ENCODE measurements around the gene STX5.
"Not testable (repeated sequence)": the region's sequence is repeated elsewhere in the genome, so short reads cannot be mapped to it uniquely, and the experiment has no call there.

Gene STX5

DNA sequence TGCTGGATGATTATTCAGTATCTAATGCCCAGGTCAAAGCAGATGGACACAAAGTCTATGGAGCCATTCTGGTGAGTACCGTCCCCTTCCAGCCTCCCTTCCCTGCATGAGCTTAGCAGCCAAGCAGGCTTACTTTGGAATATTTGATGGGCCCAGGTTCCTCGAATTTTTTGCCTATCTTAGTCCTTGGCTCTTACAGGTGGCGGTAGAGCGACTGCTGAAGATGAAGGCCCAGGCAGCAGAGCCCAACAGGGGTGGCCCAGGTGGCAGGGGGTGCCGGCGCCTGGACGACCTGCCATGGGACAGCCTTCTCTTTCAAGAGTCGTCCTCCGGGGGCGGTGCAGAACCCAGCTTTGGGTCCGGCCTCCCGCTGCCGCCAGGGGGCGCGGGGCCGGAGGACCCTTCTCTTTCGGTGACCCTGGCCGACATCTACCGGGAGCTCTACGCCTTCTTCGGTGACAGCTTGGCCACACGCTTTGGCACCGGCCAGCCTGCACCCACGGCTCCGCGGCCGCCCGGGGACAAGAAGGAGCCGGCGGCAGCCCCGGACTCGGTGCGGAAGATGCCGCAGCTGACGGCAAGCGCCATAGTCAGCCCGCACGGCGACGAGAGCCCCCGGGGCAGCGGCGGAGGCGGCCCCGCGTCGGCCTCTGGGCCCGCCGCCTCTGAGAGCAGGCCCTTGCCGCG is 45.4 kb downstream of the STX5 start:
- peak; percentile 73 to 79 (median 77) for DNase-seq (ENCODE audit: low read depth in 2 of 3, low spot score in 1 of 3)

- no peak for DNase-seq (ENCODE audit: low read depth in 2 of 3, low spot score in 1 of 3)
These were observed 49.1 kb downstream of the STX5 start for GRCh38 chr11:62782753-62783152.

DNA sequence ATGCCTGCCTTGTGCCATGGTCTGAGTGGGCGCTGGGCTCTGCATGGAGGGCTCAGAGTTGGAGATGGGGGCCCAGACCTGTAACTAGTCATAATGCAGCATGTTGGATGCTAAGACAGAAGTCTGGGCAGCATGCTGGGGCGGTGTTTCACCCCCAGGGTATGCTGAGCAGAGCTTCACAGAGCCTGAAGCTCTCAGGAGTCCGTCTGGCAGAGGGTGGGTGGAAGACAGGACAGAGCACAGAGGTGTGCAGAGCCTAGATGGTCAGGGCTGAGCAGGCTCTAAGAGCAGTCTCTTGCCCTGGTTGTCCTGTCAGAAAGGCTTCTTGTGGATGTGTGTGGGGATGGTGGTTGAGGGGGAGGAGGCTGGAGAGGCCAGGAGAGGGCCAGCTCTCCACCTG is 53.4 kb downstream of the STX5 start:
- DNase-seq (ENCODE audit: low read depth in 2 of 3, low spot score in 1 of 3), result no peak

DNA sequence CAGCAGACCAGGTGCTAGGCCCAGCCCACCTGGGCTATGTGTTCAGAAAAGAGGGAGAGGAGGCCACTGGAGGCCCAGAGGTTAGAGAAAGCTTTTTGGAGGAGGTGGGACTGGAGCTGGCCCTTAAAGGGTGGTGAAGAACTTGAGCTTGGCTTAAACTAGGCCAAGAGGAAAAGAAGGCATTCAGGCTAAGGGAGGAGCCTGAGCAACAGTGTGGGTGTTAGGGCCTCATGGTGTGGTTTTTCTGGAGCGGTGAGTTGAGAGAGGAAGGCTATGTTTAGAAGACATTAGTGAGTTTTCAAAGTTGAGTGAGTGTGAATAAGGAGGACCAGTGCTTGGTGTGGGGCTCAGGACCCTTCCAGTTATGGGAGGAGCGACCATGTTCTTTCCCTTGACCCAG is 54.5 kb downstream of the STX5 start:
- no peak for DNase-seq (ENCODE audit: low read depth in 2 of 3, low spot score in 1 of 3)

DNA sequence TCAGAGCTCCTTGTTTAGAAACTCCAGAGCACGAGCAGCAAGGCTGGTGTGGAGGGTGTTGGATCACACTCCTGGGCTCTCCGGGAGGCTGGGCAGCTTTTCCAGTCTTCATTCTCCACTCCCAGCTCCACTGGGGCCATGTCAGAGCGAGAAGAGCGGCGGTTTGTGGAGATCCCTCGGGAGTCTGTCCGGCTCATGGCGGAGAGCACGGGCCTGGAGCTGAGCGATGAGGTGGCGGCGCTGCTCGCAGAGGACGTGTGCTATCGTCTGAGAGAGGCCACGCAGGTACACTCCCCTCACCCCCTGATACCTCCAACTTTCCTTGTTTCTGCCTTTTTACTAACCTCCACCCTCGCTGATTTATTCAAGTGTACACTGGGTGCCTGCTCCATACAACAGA is 56.2 kb downstream of the STX5 start:
- no peak for DNase-seq (ENCODE audit: low read depth in 2 of 3, low spot score in 1 of 3)

- DNase-seq (ENCODE audit: low read depth in 2 of 3, low spot score in 1 of 3), result no peak
These were observed 57.4 kb downstream of the STX5 start for GRCh38 chr11:62774407-62774806.

- DNase-seq (ENCODE audit: low read depth in 2 of 3, low spot score in 1 of 3), result peak; percentile 94 to 97 (median 96)
These were observed 60.5 kb downstream of the STX5 start, which contains the start of gene TAF6L for GRCh38 chr11:62771144-62772021. Gene TAF6L, plus strand, starts transcription at chr11:62771396. Its CDS starts 4,388 bp downstream, at chr11:62775784.

DNA sequence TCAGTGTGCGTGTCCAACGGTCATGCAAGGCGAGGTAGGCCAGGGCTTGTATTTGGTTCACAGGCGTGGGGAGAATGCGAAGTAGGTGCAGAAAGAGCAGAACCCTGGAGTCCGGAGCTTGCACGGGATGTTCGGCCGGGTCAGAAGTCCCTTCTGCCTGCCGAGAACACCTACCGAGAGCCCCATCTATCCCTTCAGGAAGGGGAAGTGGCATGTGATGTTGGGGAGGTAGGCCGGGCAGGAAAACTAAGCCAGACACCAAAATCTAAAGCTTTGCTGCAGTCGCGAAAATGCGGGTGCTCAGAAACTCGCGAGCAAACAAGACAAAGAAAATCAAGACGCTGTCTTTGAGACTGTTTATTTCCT is 61.1 kb downstream of the STX5 start:
- DNase-seq (ENCODE audit: low read depth in 2 of 3, low spot score in 1 of 3), result no peak

DNA sequence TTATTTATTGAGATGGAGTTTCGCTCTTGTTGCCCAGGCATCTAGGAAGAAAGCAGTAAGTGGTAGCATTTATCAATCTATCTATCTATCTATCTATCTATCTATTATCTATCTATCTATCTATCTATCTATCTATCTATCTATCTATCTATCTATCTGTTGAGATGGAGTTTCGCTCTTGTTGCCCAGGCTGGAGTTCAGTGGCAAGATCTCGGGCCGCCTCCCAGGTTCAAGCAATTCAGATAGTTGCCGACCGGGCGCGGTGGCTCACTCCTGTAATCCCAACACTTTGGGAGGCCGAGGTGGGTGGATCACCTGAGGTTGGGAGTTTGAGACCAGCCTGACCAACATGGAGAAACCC is 71.0 kb downstream of the STX5 start:
- DNase-seq (ENCODE audit: low read depth in 2 of 3, low spot score in 1 of 3), result not testable (repeated sequence)

DNA sequence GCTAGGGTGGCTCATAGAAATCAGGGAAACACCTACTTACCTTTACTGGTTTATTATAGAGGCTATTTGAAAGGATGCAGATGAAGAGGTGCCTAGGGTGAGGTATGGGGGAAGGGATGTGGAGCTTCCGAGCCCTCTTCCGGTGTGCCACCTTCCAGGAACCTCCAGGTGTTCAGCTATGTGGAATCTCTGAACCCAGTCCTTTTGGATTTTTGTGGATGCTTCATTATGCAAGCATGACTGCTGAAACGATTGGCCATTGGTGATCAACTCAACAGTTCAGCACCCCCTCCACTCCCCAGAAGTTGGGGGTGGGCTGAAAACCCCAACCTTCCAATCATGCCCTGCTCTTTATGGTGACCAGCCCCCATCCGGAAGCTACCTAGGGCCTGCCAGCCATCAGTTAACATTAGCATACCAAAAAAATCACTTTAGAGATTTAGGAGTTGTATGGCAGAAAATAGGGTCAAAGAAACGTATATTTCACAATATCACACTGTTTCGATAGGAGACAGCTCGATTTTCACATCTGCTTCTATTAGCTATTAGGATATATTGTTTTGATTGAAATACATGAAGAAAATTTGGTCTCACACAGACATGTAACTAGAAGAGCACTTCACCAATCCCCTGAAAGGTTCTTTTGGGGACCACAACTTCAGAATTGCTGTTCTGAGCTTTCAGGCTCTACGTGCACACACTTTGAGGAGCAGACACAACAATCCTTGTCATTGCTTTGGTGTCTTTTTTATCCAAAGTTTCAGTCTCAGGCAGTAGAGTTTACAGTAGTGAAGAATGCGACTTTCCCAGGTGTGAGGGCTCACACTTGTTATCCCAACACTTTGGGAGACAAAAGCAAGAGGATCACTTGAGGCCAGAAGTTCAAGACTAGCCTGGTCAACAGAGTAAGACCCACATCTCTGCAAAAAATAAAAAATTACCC is 73.7 kb downstream of the STX5 start:
- no peak for DNase-seq (ENCODE audit: low read depth in 2 of 3, low spot score in 1 of 3)

Measured in stimulated activated CD4-positive, alpha-beta T cell treated with anti-CD3 and anti-CD28 coated beads, Interleukin-12 subunit alpha, Interleukin-12 subunit beta, amount 100 ng/mL, for 48 hours (primary cell).